ENCODE data around the gene C14orf119.

C14orf119 gene

DNA sequence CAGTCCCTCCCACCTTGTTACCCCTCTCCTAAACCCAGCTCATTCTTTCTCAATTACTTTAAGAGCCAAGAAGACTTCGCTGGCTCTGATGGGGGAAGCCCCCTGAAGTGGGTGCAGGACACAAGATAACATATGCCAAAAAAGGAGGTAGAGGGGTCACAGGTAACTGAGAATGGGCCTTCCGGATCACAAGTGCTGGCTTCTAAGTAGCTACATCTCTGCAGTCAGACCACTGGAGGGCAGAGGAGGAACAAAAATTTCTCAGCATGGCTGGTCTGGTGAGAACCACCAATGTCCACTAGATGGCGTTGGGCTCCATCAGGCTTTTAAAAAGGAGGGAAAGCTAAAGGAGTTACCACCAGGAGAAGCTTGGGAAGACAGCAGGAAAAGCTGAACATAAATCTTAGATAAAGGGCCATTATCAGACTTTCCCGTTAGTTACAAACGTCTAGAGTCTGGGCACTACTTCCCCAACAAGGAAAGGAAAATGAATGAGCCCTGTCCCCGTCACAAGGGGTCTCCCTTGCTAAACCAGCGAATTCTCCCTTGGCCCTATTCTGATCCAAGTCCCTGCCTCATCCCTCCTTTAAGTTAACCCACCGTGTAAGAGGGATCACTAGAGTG, 26.4 kb upstream of the C14orf119 start:
- Histone ChIP-seq H3K36me3 (ENCODE audit: insufficient read depth, low read length) (peaks cover 61% of the 10 kb centered on the region), H3K4me3 (ENCODE audit: low read depth, low read length, poor library complexity, severe bottlenecking) (peak overlapping the region; percentile 9), H3K27ac (ENCODE audit: low read depth, low read length, poor library complexity, severe bottlenecking) (no peak overlapping the region), H3K79me2 (ENCODE audit: insufficient read depth, low read length) (peaks cover 11% of the 10 kb centered on the region), H3K9me3 (ENCODE audit: low read length) (no peaks in the 10 kb centered on the region), H3F3A (ENCODE audit: insufficient read depth, low read length) (no peaks in the 10 kb centered on the region), H3K4me1 (ENCODE audit: insufficient read depth, low read length, severe bottlenecking) (peaks cover 32% of the 10 kb centered on the region), H3K27me3 (ENCODE audit: insufficient read depth, low read length) (no peaks in the 10 kb centered on the region), H3K9me2 (ENCODE audit: low read depth, low read length) (no peaks in the 10 kb centered on the region), H4K20me1 (ENCODE audit: insufficient read depth, low read length) (no peaks in the 10 kb centered on the region), H2AFZ (ENCODE audit: low read length) (no peak overlapping the region), H3K4me2 (ENCODE audit: low read length) (peak overlapping the region; percentile 20; the same call in 1 of the 2 replicates), H3K9ac (ENCODE audit: low read length) (no peak overlapping the region; the same call in 1 of the 2 replicates)
- no peak for TF ChIP-seq EZH2 (IDR thresholded peaks at IDR 0.05; ENCODE audit: borderline replicate concordance, low read length)
- TF ChIP-seq, protein P1, sequence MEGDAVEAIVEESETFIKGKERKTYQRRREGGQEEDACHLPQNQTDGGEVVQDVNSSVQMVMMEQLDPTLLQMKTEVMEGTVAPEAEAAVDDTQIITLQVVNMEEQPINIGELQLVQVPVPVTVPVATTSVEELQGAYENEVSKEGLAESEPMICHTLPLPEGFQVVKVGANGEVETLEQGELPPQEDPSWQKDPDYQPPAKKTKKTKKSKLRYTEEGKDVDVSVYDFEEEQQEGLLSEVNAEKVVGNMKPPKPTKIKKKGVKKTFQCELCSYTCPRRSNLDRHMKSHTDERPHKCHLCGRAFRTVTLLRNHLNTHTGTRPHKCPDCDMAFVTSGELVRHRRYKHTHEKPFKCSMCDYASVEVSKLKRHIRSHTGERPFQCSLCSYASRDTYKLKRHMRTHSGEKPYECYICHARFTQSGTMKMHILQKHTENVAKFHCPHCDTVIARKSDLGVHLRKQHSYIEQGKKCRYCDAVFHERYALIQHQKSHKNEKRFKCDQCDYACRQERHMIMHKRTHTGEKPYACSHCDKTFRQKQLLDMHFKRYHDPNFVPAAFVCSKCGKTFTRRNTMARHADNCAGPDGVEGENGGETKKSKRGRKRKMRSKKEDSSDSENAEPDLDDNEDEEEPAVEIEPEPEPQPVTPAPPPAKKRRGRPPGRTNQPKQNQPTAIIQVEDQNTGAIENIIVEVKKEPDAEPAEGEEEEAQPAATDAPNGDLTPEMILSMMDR (IDR thresholded peaks at IDR 0.05; ENCODE audit: low read length) = peak; percentile 100

DNA sequence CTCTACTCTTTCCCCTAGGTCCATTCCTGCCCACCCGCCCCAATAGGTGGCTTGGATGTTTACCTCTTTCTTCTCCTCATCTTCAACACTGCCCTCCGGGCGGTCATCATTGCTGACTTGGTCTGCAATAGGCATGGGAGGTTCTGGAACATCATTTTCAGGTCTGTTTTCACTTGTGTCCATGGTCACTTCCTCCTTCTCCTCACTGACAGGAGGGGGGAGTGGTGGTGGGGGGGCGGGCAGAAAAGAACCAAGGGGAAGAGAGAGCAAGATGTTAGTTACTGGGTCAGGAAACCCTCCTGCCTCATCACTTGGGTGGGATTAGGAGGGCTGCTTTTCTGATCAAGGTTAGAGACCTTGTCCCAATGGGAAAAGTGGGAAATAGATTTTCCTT, 25.9 kb upstream of the C14orf119 start:
- no peaks in the 10 kb centered on the region for H3K27me3 ChIP-seq (ENCODE audit: insufficient read depth, low read length)
- H3K27ac ChIP-seq (ENCODE audit: low read depth, low read length, poor library complexity, severe bottlenecking) = peak overlapping the region; percentile 3
- no peak overlapping the region for H2AFZ ChIP-seq (ENCODE audit: low read length)
- no peaks in the 10 kb centered on the region for H3F3A ChIP-seq (ENCODE audit: insufficient read depth, low read length)
- H3K9me2 ChIP-seq (ENCODE audit: low read depth, low read length) = no peaks in the 10 kb centered on the region
- no peak overlapping the region for H3K4me3 ChIP-seq (ENCODE audit: low read depth, low read length, poor library complexity, severe bottlenecking)
- H4K20me1 ChIP-seq (ENCODE audit: insufficient read depth, low read length) = no peaks in the 10 kb centered on the region
- H3K4me2 ChIP-seq (ENCODE audit: low read length) = peak overlapping the region; percentile 24
- TF ChIP-seq EZH2 (IDR thresholded peaks at IDR 0.05; ENCODE audit: borderline replicate concordance, low read length) = no peak
- TF ChIP-seq, protein P1 (IDR thresholded peaks at IDR 0.05; ENCODE audit: low read length) = no peak
- H3K79me2 ChIP-seq (ENCODE audit: insufficient read depth, low read length) = peaks cover 11% of the 10 kb centered on the region
- peaks cover 57% of the 10 kb centered on the region for H3K36me3 ChIP-seq (ENCODE audit: insufficient read depth, low read length)
- H3K4me1 ChIP-seq (ENCODE audit: insufficient read depth, low read length, severe bottlenecking) = peaks cover 32% of the 10 kb centered on the region
- H3K9ac ChIP-seq (ENCODE audit: low read length) = no peak overlapping the region; the same call in 1 of the 2 replicates
- no peaks in the 10 kb centered on the region for H3K9me3 ChIP-seq (ENCODE audit: low read length)

DNA sequence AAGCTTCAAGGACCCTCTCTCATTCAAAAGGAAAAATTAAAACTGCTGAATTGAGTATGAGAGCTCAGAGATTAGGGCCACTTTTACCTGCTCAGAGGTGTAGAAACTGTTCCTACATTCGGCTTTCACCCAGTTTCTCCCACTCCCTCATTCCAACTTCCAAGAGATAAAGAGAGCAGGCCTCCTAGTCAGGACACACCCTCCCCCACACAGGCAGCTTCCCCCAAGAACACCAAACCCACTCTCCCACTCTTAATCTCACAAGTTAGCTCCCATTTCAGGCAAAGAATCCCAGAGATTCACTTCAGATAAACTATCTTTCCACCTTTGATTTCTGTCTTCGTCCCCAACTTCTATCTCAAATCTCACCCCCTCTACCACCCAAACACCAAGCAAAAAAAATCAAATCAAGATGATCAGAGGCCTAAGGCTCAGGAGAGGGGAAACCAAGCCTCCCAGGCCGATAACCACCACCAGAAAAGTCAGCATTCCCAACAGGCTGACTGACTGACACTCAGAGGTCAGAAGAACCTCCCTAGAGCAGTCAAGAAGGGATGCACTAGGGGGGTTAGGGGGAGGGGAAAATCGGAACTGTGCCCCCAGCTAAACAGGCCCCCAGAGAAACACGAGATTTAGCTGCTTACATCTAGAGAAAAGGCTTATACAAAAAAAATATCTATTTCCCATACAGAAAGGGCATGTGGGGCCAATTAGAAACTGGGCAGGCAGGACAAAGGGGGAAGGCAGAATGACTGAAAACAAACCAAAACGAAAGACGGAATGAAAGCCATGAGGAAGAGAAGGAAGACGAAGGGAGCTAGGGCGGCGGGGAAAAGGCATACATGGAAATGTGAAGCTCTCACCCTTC, 24.8 kb upstream of the C14orf119 start:
- no peak overlapping the region for H2AFZ ChIP-seq (ENCODE audit: low read length)
- no peaks in the 10 kb centered on the region for H3K9me2 ChIP-seq (ENCODE audit: low read depth, low read length)
- peak overlapping the region; percentile 87 for H3K4me3 ChIP-seq (ENCODE audit: low read depth, low read length, poor library complexity, severe bottlenecking)
- H3K4me1 ChIP-seq (ENCODE audit: insufficient read depth, low read length, severe bottlenecking) = peaks cover 32% of the 10 kb centered on the region
- peak overlapping the region; percentile 51 for H3K27ac ChIP-seq (ENCODE audit: low read depth, low read length, poor library complexity, severe bottlenecking)
- peak overlapping the region; percentile 97 for H3K4me2 ChIP-seq (ENCODE audit: low read length)
- H3K36me3 ChIP-seq (ENCODE audit: insufficient read depth, low read length) = peaks cover 56% of the 10 kb centered on the region
- peak overlapping the region; percentile 95 for H3K9ac ChIP-seq (ENCODE audit: low read length)
- no peaks in the 10 kb centered on the region for H3K27me3 ChIP-seq (ENCODE audit: insufficient read depth, low read length)
- no peaks in the 10 kb centered on the region for H3K9me3 ChIP-seq (ENCODE audit: low read length)
- H3F3A ChIP-seq (ENCODE audit: insufficient read depth, low read length) = no peaks in the 10 kb centered on the region
- no peaks in the 10 kb centered on the region for H4K20me1 ChIP-seq (ENCODE audit: insufficient read depth, low read length)
- peaks cover 11% of the 10 kb centered on the region for H3K79me2 ChIP-seq (ENCODE audit: insufficient read depth, low read length)
- no peak for TF ChIP-seq EZH2 (IDR thresholded peaks at IDR 0.05; ENCODE audit: borderline replicate concordance, low read length)
- TF ChIP-seq, protein P1 (IDR thresholded peaks at IDR 0.05; ENCODE audit: low read length) = no peak
